ENCODE measurements around the gene SLC1A1.
"Not testable (repeated sequence)": the region's sequence is repeated elsewhere in the genome, so short reads cannot be mapped to it uniquely, and the experiment has no call there.

SLC1A1 gene

GRCh38 chr9:4519604-4520003, 29.3 kb downstream of the SLC1A1 start:
- H2AK5ac ChIP-seq (ENCODE audit: low read length, severe bottlenecking), result no peak overlapping the region

DNA sequence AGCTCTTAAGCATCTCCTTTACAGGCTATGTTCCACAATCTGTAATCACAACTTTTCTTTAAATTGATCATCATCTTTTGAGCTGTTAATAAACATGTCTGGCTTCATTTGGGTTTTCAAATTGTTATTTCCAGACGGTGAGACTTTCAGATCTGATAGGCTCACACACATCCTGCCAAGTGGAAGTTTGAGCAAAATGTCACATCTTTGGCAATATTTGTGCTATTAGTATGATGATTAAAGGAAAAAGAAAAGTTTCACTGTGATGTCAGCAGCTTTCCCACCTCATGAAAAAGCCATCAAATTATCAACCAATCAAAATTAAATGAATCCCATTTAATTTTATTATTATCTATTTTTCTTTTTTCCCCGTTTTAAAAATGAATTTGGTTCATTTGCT, 29.8 kb downstream of the SLC1A1 start:
- no peak for DNase-seq
- no peaks in the 10 kb centered on the region for H3K27me3 ChIP-seq (ENCODE audit: control insufficient read depth in 1 of 2, insufficient read depth in 1 of 2, low read length in 2 of 2)
- no peak overlapping the region for H2BK15ac ChIP-seq (ENCODE audit: low read depth, poor library complexity, severe bottlenecking)
- WGBS, result 56% methylated on average over 1 of the region's 2 CpGs
- H3K36me3 ChIP-seq (ENCODE audit: control insufficient read depth in 1 of 2, insufficient read depth in 2 of 2, low read depth in 1 of 2, low read length in 2 of 2), result peaks cover 0 to 6% of the 10 kb centered on the region in 2 experiments
- H3K4me1 ChIP-seq (ENCODE audit: control insufficient read depth, insufficient read depth, low read depth, low read length), result peaks cover 3% of the 10 kb centered on the region
- H4K91ac ChIP-seq (ENCODE audit: low read length), result no peak overlapping the region
- H2BK120ac ChIP-seq (ENCODE audit: low read depth, low read length), result no peak overlapping the region
- no peak overlapping the region for H3K4me3 ChIP-seq (ENCODE audit: insufficient read depth in 1 of 2, low read depth in 1 of 2, low read length in 2 of 2)
- no peak overlapping the region for H2AFZ ChIP-seq (ENCODE audit: low read depth, low read length)
- H4K8ac ChIP-seq (ENCODE audit: low read length), result no peak overlapping the region
- H3K9me3 ChIP-seq (ENCODE audit: control insufficient read depth, low read length), result no peaks in the 10 kb centered on the region
- H3K4ac ChIP-seq (ENCODE audit: low read depth in 1 of 2, low read length in 2 of 2), result no peak overlapping the region
- H3K27ac ChIP-seq (ENCODE audit: low read length, poor library complexity, severe bottlenecking), result no peak overlapping the region
- H2BK12ac ChIP-seq (ENCODE audit: low read length in 2 of 2), result no peak overlapping the region
- no peak overlapping the region for H3K4me2 ChIP-seq (ENCODE audit: low read length, poor library complexity, severe bottlenecking)
- H3K14ac ChIP-seq (ENCODE audit: low read length in 2 of 2), result no peak overlapping the region
- no peak overlapping the region for H2BK5ac ChIP-seq (ENCODE audit: low read depth, low read length, poor library complexity, severe bottlenecking)
- H3K79me1 ChIP-seq (replicated peaks; ENCODE audit: low read length, poor library complexity, severe bottlenecking), result peaks cover 14% of the 10 kb centered on the region
- no peak overlapping the region for H2AK5ac ChIP-seq (ENCODE audit: low read length, severe bottlenecking)
- no peak overlapping the region for H3K9ac ChIP-seq (ENCODE audit: low read length)
- H3K23ac ChIP-seq (ENCODE audit: low read length in 2 of 2), result no peak overlapping the region
- no peak overlapping the region for H3K18ac ChIP-seq (ENCODE audit: low read depth in 1 of 2, low read length in 2 of 2)

More at GRCh38 chr9:4519604-4520003, 29.3 kb downstream of the SLC1A1 start:
- Histone ChIP-seq H2BK120ac (ENCODE audit: low read depth, low read length) (no peak overlapping the region), H3K4me3 (ENCODE audit: insufficient read depth in 1 of 2, low read depth in 1 of 2, low read length in 2 of 2) (no peak overlapping the region), H3K4me1 (ENCODE audit: control insufficient read depth, insufficient read depth, low read depth, low read length) (peaks cover 3% of the 10 kb centered on the region), H3K36me3 (ENCODE audit: control insufficient read depth in 1 of 2, insufficient read depth in 2 of 2, low read depth in 1 of 2, low read length in 2 of 2) (peaks cover 0 to 6% of the 10 kb centered on the region in 2 experiments), H3K79me1 (replicated peaks; ENCODE audit: low read length, poor library complexity, severe bottlenecking) (peaks cover 15% of the 10 kb centered on the region), H2BK12ac (ENCODE audit: low read length in 2 of 2) (no peak overlapping the region), H3K9ac (ENCODE audit: low read length) (no peak overlapping the region), H3K23ac (ENCODE audit: low read length in 2 of 2) (no peak overlapping the region), H3K27ac (ENCODE audit: low read length, poor library complexity, severe bottlenecking) (no peak overlapping the region), H3K4me2 (ENCODE audit: low read length, poor library complexity, severe bottlenecking) (no peak overlapping the region), H3K18ac (ENCODE audit: low read depth in 1 of 2, low read length in 2 of 2) (no peak overlapping the region), H2BK5ac (ENCODE audit: low read depth, low read length, poor library complexity, severe bottlenecking) (no peak overlapping the region), H3K14ac (ENCODE audit: low read length in 2 of 2) (no peak overlapping the region), H4K91ac (ENCODE audit: low read length) (no peak overlapping the region), H2AFZ (ENCODE audit: low read depth, low read length) (no peak overlapping the region), H2BK15ac (ENCODE audit: low read depth, poor library complexity, severe bottlenecking) (no peak overlapping the region), H3K27me3 (ENCODE audit: control insufficient read depth in 1 of 2, insufficient read depth in 1 of 2, low read length in 2 of 2) (no peaks in the 10 kb centered on the region), H3K4ac (ENCODE audit: low read depth in 1 of 2, low read length in 2 of 2) (no peak overlapping the region), H4K8ac (ENCODE audit: low read length) (no peak overlapping the region), H3K9me3 (ENCODE audit: control insufficient read depth, low read length) (no peaks in the 10 kb centered on the region)
- DNase-seq, result peak; percentile 18
- WGBS, result no CpG with 5 or more reads among the region's 2 CpGs

DNA sequence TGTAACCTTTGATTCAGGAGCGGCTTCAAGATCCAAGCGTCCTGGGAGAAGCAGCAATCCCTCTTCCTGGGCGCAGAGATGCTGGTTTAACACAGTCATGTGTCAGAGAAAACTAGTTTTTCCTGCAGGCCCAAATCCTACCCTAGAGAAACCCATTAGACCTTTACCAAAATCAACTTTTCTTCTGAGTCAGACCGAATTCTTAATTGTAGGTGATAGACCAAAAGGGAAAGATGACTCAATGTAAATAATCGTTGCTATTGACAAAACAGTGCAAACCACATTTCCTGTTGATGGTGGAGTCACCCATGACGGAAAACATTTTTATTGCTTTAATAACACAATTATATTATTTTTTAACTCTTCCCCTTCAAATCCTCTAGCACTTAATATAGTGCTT, 40.1 kb downstream of the SLC1A1 start:
- no peak overlapping the region for H3K27ac ChIP-seq (ENCODE audit: low read length, poor library complexity, severe bottlenecking)
- no peak overlapping the region for H3K23ac ChIP-seq (ENCODE audit: low read length in 2 of 2)
- no peak overlapping the region for H2AK5ac ChIP-seq (ENCODE audit: low read length, severe bottlenecking)
- H4K8ac ChIP-seq (ENCODE audit: low read length), result no peak overlapping the region
- H3K9me3 ChIP-seq (ENCODE audit: control insufficient read depth, low read length), result peaks cover 9% of the 10 kb centered on the region
- H3K4me3 ChIP-seq (ENCODE audit: insufficient read depth in 1 of 2, low read depth in 1 of 2, low read length in 2 of 2), result no peak overlapping the region
- DNase-seq, result peak; percentile 66
- H3K4me1 ChIP-seq (ENCODE audit: control insufficient read depth, insufficient read depth, low read depth, low read length), result no peaks in the 10 kb centered on the region
- no peak overlapping the region for H2BK120ac ChIP-seq (ENCODE audit: low read depth, low read length)
- no peak overlapping the region for H2AFZ ChIP-seq (ENCODE audit: low read depth, low read length)
- H3K27me3 ChIP-seq (ENCODE audit: control insufficient read depth in 1 of 2, insufficient read depth in 1 of 2, low read length in 2 of 2), result no peaks in the 10 kb centered on the region
- peak overlapping the region; percentile 65 for H3K9ac ChIP-seq (ENCODE audit: low read length)
- H3K4me2 ChIP-seq (ENCODE audit: low read length, poor library complexity, severe bottlenecking), result no peak overlapping the region
- peaks cover 9% of the 10 kb centered on the region for H3K79me1 ChIP-seq (replicated peaks; ENCODE audit: low read length, poor library complexity, severe bottlenecking)
- H2BK5ac ChIP-seq (ENCODE audit: low read depth, low read length, poor library complexity, severe bottlenecking), result no peak overlapping the region
- no peak overlapping the region for H2BK12ac ChIP-seq (ENCODE audit: low read length in 2 of 2)
- no peak overlapping the region for H3K4ac ChIP-seq (ENCODE audit: low read depth in 1 of 2, low read length in 2 of 2)
- no peak overlapping the region for H4K91ac ChIP-seq (ENCODE audit: low read length)
- H3K18ac ChIP-seq (ENCODE audit: low read depth in 1 of 2, low read length in 2 of 2), result no peak overlapping the region
- WGBS, result 62% methylated on average over 3 of the region's 6 CpGs
- H3K14ac ChIP-seq (ENCODE audit: low read length in 2 of 2), result no peak overlapping the region
- H2BK15ac ChIP-seq (ENCODE audit: low read depth, poor library complexity, severe bottlenecking), result no peak overlapping the region
- H3K36me3 ChIP-seq (ENCODE audit: control insufficient read depth in 1 of 2, insufficient read depth in 2 of 2, low read depth in 1 of 2, low read length in 2 of 2), result peaks cover 7 to 10% of the 10 kb centered on the region in 2 experiments

DNA sequence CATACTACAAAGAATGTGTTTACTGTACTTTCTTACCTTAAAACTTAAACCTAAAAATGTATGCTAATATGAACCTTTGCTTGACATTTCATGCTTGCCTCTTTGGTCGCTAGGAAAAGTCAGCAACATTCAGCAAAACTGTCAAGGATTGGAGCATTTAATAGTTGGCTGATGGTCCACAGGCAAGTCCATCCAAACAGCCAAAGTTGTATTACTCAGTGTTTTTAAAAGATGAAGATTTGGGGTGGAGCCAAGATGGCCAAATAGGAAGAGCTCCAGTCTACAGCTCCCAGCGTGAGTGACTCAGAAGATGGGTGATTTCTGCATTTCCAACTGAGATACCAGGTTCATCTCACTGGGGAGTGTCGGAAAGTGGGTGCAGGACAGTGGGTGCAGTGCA, 40.6 kb downstream of the SLC1A1 start:
- not testable (repeated sequence) for H3K27me3 ChIP-seq (ENCODE audit: control insufficient read depth in 1 of 2, insufficient read depth in 1 of 2, low read length in 2 of 2); H3K4me2 ChIP-seq (ENCODE audit: low read length, poor library complexity, severe bottlenecking); H2BK12ac ChIP-seq (ENCODE audit: low read length in 2 of 2); H2BK120ac ChIP-seq (ENCODE audit: low read depth, low read length); H3K4me3 ChIP-seq (ENCODE audit: insufficient read depth in 1 of 2, low read depth in 1 of 2, low read length in 2 of 2); H3K23ac ChIP-seq (ENCODE audit: low read length in 2 of 2); H3K9me3 ChIP-seq (ENCODE audit: control insufficient read depth, low read length); H2BK5ac ChIP-seq (ENCODE audit: low read depth, low read length, poor library complexity, severe bottlenecking); H3K14ac ChIP-seq (ENCODE audit: low read length in 2 of 2); H2BK15ac ChIP-seq (ENCODE audit: low read depth, poor library complexity, severe bottlenecking); H3K4ac ChIP-seq (ENCODE audit: low read depth in 1 of 2, low read length in 2 of 2); H4K91ac ChIP-seq (ENCODE audit: low read length); H3K4me1 ChIP-seq (ENCODE audit: control insufficient read depth, insufficient read depth, low read depth, low read length); H3K79me1 ChIP-seq (replicated peaks; ENCODE audit: low read length, poor library complexity, severe bottlenecking); H2AK5ac ChIP-seq (ENCODE audit: low read length, severe bottlenecking); H3K18ac ChIP-seq (ENCODE audit: low read depth in 1 of 2, low read length in 2 of 2); H2AFZ ChIP-seq (ENCODE audit: low read depth, low read length); H3K27ac ChIP-seq (ENCODE audit: low read length, poor library complexity, severe bottlenecking); H4K8ac ChIP-seq (ENCODE audit: low read length)
- Histone ChIP-seq H3K36me3 (ENCODE audit: control insufficient read depth in 1 of 2, insufficient read depth in 2 of 2, low read depth in 1 of 2, low read length in 2 of 2) (peaks cover 7 to 10% of the 10 kb centered on the region in 2 experiments), H3K9ac (ENCODE audit: low read length) (peak overlapping the region; percentile 65)
- peak; percentile 53 for DNase-seq
- WGBS, result 85% methylated on average over 3 of the region's 3 CpGs

Data from mesenchymal stem cell (in vitro differentiated cells and primary cell).